OCI-LY1 (cell line): ENCODE data around the gene ENO4.

Experiments
- H2AFZ ChIP-seq: fragments of 200-600 bp; sonication (generic), shearing (Covaris generic); 2 replicates; pipeline ENCODE4 v1.6.0; 2014; ENCODE audit warnings: antibody characterized with exemption, mild to moderate bottlenecking, low read length
- H3F3A ChIP-seq: fragments of 200-600 bp; sonication (generic), shearing (Covaris generic); 2 replicates; pipeline ENCODE4 v1.6.0; 2014; ENCODE audit warnings: mild to moderate bottlenecking, antibody characterized with exemption, low read length, moderate library complexity; ENCODE audit not compliant: insufficient read depth
- H3K27ac ChIP-seq: fragments of 200-600 bp; sonication (generic); 2 replicates; pipeline ENCODE4 v1.5.1; 2014; ENCODE audit warnings: low read length, mixed run types, mild to moderate bottlenecking, low read depth; ENCODE audit not compliant: poor library complexity, severe bottlenecking
- H3K27me3 ChIP-seq: fragments of 200-600 bp; sonication (generic); 2 replicates; pipeline ENCODE4 v1.6.0; 2014; ENCODE audit warnings: antibody characterized with exemption, mild to moderate bottlenecking, low read length, moderate library complexity; ENCODE audit not compliant: insufficient read depth
- H3K36me3 ChIP-seq: fragments of 200-600 bp; sonication (generic); 2 replicates; pipeline ENCODE4 v1.6.1; 2014; ENCODE audit warnings: mild to moderate bottlenecking, antibody characterized with exemption, low read length, moderate library complexity, mixed read lengths; ENCODE audit not compliant: insufficient read depth
- H3K4me1 ChIP-seq: fragments of 200-600 bp; sonication (generic); 2 replicates; pipeline ENCODE4 v1.5.1; 2014; ENCODE audit warnings: mild to moderate bottlenecking, low read length, moderate library complexity; ENCODE audit not compliant: insufficient read depth, severe bottlenecking
- H3K4me2 ChIP-seq: fragments of 200-600 bp; sonication (generic), shearing (Covaris generic); 2 replicates; pipeline ENCODE4 v1.6.1; 2014; ENCODE audit warnings: low read length
- H3K4me3 ChIP-seq: fragments of 200-600 bp; sonication (generic); 2 replicates; pipeline ENCODE4 v1.5.1; 2014; ENCODE audit warnings: low read length, low read depth, mild to moderate bottlenecking, mixed read lengths; ENCODE audit not compliant: poor library complexity, severe bottlenecking
- H3K79me2 ChIP-seq: fragments of 200-600 bp; shearing (Covaris generic); 2 replicates; pipeline ENCODE4 v1.6.1; 2016; ENCODE audit warnings: mixed run types, low read length, mixed read lengths; ENCODE audit not compliant: insufficient read depth
- H3K9ac ChIP-seq: fragments of 200-600 bp; sonication (generic), shearing (Covaris generic); 2 replicates; pipeline ENCODE4 v1.6.1; 2014; ENCODE audit warnings: mild to moderate bottlenecking, low read length, mixed read lengths
- H3K9me2 ChIP-seq: fragments of 200-600 bp; sonication (generic), shearing (Covaris generic); 2 replicates; pipeline ENCODE4 v1.6.1; 2014; ENCODE audit warnings: low read depth, mild to moderate bottlenecking, low read length, mixed read lengths
- H3K9me3 ChIP-seq: fragments of 200-600 bp; shearing (Covaris generic); 2 replicates; pipeline ENCODE4 v1.6.1; 2014; ENCODE audit warnings: low read length, mixed read lengths
- H4K20me1 ChIP-seq: fragments of 200-600 bp; sonication (generic), shearing (Covaris generic); 2 replicates; pipeline ENCODE4 v1.6.0; 2016; ENCODE audit warnings: mild to moderate bottlenecking, low read length; ENCODE audit not compliant: insufficient read depth
- EZH2 ChIP-seq: fragments of 200-600 bp; sonication (generic), shearing (Covaris generic); IDR thresholded peaks from 2 replicates; pipeline ENCODE4 v1.8.0; 2017; ENCODE audit warnings: borderline replicate concordance, mixed run types, mild to moderate bottlenecking, antibody characterized with exemption, low read length, moderate library complexity, mixed read lengths
- TF ChIP-seq, protein P1 (sequence below): fragments of 200-600 bp; sonication (generic), shearing (Covaris generic); IDR thresholded peaks from 2 replicates; pipeline ENCODE4 v1.5.1; 2017; ENCODE audit warnings: mild to moderate bottlenecking, antibody characterized with exemption, low read length, moderate library complexity, mixed read lengths

Gene ENO4

GRCh38 chr10:116905845-116906210, 56.5 kb downstream of the ENO4 start:
- Histone ChIP-seq H2AFZ (no peak overlapping the region), H3K4me3 (no peak overlapping the region), H3K27ac (no peak overlapping the region), H3K27me3 (no peaks in the 10 kb centered on the region), H4K20me1 (no peaks in the 10 kb centered on the region), H3K9ac (no peak overlapping the region), H3K9me2 (no peaks in the 10 kb centered on the region), H3K4me2 (no peak overlapping the region), H3K4me1 (no peaks in the 10 kb centered on the region), H3K36me3 (no peaks in the 10 kb centered on the region; the same call in 1 of the 2 replicates), H3F3A (no peaks in the 10 kb centered on the region), H3K9me3 (no peaks in the 10 kb centered on the region), H3K79me2 (no peaks in the 10 kb centered on the region)
- TF ChIP-seq EZH2, result no peak
- TF ChIP-seq, protein P1, sequence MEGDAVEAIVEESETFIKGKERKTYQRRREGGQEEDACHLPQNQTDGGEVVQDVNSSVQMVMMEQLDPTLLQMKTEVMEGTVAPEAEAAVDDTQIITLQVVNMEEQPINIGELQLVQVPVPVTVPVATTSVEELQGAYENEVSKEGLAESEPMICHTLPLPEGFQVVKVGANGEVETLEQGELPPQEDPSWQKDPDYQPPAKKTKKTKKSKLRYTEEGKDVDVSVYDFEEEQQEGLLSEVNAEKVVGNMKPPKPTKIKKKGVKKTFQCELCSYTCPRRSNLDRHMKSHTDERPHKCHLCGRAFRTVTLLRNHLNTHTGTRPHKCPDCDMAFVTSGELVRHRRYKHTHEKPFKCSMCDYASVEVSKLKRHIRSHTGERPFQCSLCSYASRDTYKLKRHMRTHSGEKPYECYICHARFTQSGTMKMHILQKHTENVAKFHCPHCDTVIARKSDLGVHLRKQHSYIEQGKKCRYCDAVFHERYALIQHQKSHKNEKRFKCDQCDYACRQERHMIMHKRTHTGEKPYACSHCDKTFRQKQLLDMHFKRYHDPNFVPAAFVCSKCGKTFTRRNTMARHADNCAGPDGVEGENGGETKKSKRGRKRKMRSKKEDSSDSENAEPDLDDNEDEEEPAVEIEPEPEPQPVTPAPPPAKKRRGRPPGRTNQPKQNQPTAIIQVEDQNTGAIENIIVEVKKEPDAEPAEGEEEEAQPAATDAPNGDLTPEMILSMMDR, result no peak

DNA sequence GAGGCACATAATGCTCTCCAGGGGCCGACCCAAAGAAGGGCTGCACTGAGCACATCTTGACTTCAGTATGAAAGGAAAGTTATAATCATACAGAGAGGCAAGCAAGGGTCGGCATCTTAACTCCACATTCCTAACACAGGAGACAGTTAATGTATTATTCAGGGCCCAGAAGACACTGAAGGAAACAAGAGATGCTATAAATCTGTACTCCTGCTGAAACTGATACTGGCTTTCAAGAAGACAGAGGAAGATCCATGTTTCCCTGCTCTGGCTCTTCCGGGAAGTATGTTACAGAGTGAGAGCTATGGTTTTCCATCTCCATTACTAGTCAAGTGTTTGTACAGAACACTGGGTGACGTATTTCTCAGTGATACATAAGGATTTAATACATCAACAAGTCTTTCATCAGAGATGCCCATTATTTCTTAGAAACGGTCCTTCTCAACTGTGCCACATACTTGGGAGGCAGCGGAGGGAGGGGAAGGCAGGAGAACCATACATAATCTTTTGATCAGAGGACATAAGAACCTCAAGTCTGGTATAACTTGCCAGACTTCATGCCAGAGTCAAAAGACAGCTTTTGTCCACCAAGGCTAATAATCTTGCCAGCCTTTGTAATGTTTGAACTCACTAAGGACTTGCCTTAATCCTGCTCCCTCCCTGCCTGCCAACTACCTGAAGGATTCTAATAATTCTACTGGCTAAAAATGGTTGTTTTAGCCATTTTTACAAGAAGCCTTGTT, 58.1 kb downstream of the ENO4 start:
- no peaks in the 10 kb centered on the region for H3K9me3 ChIP-seq
- H3K27me3 ChIP-seq, result no peaks in the 10 kb centered on the region
- no peak overlapping the region for H3K4me3 ChIP-seq
- no peak overlapping the region for H2AFZ ChIP-seq
- H3K4me2 ChIP-seq, result no peak overlapping the region
- no peak for TF ChIP-seq EZH2
- TF ChIP-seq, protein P1, result no peak
- no peak overlapping the region for H3K9ac ChIP-seq
- no peaks in the 10 kb centered on the region for H3K9me2 ChIP-seq
- no peaks in the 10 kb centered on the region for H3F3A ChIP-seq
- no peaks in the 10 kb centered on the region; the same call in 1 of the 2 replicates for H3K36me3 ChIP-seq
- H4K20me1 ChIP-seq, result no peaks in the 10 kb centered on the region
- no peaks in the 10 kb centered on the region for H3K4me1 ChIP-seq
- H3K27ac ChIP-seq, result no peak overlapping the region
- no peaks in the 10 kb centered on the region for H3K79me2 ChIP-seq

DNA sequence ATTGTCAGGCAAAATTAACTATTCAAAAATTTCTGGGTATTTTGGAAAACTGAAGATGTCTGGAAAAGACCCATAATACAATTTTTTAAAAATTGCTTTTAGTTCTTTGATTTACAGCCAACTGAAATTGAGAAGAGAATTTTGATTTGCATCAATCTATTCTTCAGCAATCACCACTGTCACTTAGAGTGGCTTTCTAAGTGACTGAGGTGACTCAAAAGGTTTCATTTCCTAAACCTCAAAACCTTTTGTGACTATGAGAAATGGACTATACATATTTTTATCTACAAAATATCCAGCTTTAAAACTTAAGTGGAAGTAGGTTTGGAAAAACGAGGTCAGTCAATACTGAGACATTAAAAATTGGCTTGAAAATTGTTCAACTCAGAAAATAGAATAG, 60.0 kb downstream of the ENO4 start:
- H3K27ac ChIP-seq, result no peak overlapping the region
- H3F3A ChIP-seq, result no peaks in the 10 kb centered on the region
- no peaks in the 10 kb centered on the region; the same call in 1 of the 2 replicates for H3K36me3 ChIP-seq
- H3K9me2 ChIP-seq, result no peaks in the 10 kb centered on the region
- no peaks in the 10 kb centered on the region for H3K9me3 ChIP-seq
- no peak overlapping the region for H2AFZ ChIP-seq
- H3K4me1 ChIP-seq, result no peaks in the 10 kb centered on the region
- no peaks in the 10 kb centered on the region for H4K20me1 ChIP-seq
- H3K4me3 ChIP-seq, result no peak overlapping the region
- no peak overlapping the region for H3K9ac ChIP-seq
- TF ChIP-seq, protein P1, result no peak
- TF ChIP-seq EZH2, result no peak
- H3K4me2 ChIP-seq, result no peak overlapping the region
- no peaks in the 10 kb centered on the region for H3K27me3 ChIP-seq
- no peaks in the 10 kb centered on the region for H3K79me2 ChIP-seq
